Parathyroid adenoma (tissue), 2 donors: ENCODE results near the gene TUBB3.

Source experiments
- H2AFZ ChIP-seq: fragments of 300-600 bp; sonication (generic); one replicate; pipeline ENCODE4 v1.7.0; 2017; ENCODE audit warnings: antibody characterized with exemption, mild to moderate bottlenecking
- H3K27ac ChIP-seq: fragments of 300-600 bp; sonication (generic); one replicate; pipeline ENCODE4 v1.7.0; 2017
- H3K27me3 ChIP-seq: fragments of 300-600 bp; sonication (generic); one replicate; pipeline ENCODE4 v1.7.0; 2017; ENCODE audit warnings: low read length; ENCODE audit not compliant: control insufficient read depth, insufficient read depth
- H3K36me3 ChIP-seq: fragments of 300-600 bp; sonication (generic); one replicate; pipeline ENCODE4 v1.7.0; 2017; ENCODE audit warnings: low read length; ENCODE audit not compliant: control insufficient read depth, insufficient read depth
- H3K4me1 ChIP-seq: fragments of 300-600 bp; sonication (generic); one replicate; pipeline ENCODE4 v1.7.0; 2017; ENCODE audit warnings: control low read depth
- H3K4me2 ChIP-seq: fragments of 300-600 bp; sonication (generic); one replicate; pipeline ENCODE4 v1.7.0; 2017; ENCODE audit warnings: low read length
- H3K4me3 ChIP-seq: fragments of 300-600 bp; sonication (generic); one replicate; pipeline ENCODE4 v1.7.0; 2017; ENCODE audit warnings: low read depth, low read length
- H3K79me2 ChIP-seq: fragments of 300-600 bp; sonication (generic); one replicate; pipeline ENCODE4 v1.7.0; 2017; ENCODE audit warnings: control low read depth
- H3K9ac ChIP-seq: fragments of 300-600 bp; sonication (generic); one replicate; pipeline ENCODE4 v1.7.0; 2017; ENCODE audit warnings: mild to moderate bottlenecking
- H3K9me3 ChIP-seq: fragments of 300-600 bp; sonication (generic); one replicate; pipeline ENCODE4 v1.7.0; 2017; ENCODE audit warnings: low read length; ENCODE audit not compliant: control insufficient read depth
- TF ChIP-seq, protein P1 (sequence below): fragments of 300-600 bp; sonication (generic); IDR thresholded peaks from one replicate; pipeline ENCODE4 v1.7.0; 2017; ENCODE audit warnings: antibody characterized with exemption, mild to moderate bottlenecking
- donor health status: primary hyperparathyroidism.

Gene TUBB3

DNA sequence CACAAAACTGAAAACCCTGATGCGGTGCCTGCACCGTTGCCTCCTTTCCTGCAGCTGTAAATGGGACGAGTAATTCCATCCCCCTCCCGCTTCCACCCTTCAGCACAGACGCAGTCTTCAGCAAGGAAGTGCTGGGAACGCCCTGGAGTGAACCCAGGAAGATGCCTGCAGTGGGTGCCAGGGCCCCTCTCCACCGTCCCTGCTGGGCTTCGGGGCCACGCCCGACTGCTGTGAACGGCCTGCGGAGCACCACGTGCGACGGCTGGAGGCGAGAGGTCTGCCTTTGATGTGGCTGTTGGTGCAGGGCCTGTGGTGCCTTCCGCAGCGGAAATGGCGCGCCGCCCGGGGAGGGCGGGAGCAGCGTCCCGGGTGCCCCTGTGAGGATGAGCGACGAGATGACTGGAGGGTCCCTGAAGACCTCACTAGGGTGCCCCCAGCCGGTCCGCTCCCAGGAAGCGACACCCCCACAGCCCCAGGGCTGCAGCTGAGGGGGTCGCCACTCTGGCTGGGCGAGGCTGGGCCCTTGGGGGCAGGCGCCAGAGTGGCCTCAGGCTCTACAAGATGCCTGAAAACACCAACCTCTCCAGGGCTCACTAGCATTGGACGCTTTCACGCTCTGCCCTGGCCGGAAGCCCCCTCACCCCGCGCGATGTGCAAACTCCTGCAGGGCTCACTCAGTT is 5.2 kb upstream of the TUBB3 start:
- peak overlapping the region; percentile 65 for H2AFZ ChIP-seq
- H3K9me3 ChIP-seq = no peaks in the 10 kb centered on the region
- H3K4me3 ChIP-seq = no peak overlapping the region
- no peaks in the 10 kb centered on the region for H3K79me2 ChIP-seq
- no peak overlapping the region for H3K9ac ChIP-seq
- no peaks in the 10 kb centered on the region for H3K27me3 ChIP-seq
- peaks cover 8% of the 10 kb centered on the region for H3K4me1 ChIP-seq
- no peak overlapping the region for H3K27ac ChIP-seq
- H3K4me2 ChIP-seq = peak overlapping the region; percentile 40
- no peaks in the 10 kb centered on the region for H3K36me3 ChIP-seq
- TF ChIP-seq, protein P1, sequence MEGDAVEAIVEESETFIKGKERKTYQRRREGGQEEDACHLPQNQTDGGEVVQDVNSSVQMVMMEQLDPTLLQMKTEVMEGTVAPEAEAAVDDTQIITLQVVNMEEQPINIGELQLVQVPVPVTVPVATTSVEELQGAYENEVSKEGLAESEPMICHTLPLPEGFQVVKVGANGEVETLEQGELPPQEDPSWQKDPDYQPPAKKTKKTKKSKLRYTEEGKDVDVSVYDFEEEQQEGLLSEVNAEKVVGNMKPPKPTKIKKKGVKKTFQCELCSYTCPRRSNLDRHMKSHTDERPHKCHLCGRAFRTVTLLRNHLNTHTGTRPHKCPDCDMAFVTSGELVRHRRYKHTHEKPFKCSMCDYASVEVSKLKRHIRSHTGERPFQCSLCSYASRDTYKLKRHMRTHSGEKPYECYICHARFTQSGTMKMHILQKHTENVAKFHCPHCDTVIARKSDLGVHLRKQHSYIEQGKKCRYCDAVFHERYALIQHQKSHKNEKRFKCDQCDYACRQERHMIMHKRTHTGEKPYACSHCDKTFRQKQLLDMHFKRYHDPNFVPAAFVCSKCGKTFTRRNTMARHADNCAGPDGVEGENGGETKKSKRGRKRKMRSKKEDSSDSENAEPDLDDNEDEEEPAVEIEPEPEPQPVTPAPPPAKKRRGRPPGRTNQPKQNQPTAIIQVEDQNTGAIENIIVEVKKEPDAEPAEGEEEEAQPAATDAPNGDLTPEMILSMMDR = no peak

DNA sequence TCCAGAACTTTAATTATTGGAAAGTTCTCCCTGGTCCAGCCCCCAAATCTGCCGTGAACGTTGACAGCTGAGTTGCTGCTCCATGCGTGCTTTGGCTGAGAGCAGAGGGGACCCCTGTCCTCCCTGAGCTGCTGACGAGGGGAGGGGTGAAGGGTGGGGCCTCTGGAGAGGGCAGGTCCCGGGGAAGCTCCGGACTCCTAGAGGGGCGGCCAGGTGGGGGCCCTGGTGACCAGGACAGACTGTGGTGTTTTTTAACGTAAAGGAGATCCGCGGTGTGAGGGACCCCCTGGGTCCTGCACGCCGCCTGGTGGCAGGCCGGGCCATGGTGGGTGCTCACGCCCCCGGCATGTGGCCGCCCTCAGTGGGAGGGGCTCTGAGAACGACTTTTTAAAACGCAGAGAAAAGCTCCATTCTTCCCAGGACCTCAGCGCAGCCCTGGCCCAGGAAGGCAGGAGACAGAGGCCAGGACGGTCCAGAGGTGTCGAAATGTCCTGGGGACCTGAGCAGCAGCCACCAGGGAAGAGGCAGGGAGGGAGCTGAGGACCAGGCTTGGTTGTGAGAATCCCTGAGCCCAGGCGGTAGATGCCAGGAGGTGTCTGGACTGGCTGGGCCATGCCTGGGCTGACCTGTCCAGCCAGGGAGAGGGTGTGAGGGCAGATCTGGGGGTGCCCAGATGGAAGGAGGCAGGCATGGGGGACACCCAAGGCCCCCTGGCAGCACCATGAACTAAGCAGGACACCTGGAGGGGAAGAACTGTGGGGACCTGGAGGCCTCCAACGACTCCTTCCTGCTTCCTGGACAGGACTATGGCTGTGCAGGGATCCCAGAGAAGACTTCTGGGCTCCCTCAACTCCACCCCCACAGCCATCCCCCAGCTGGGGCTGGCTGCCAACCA is 4.4 kb upstream of the TUBB3 start, which contains the start of gene MC1R:
MC1R (plus strand) TSS at position 410 of the 895 bp plus-strand sequence; CDS start at position 807, 397 bp downstream.
- no peaks in the 10 kb centered on the region for H3K36me3 ChIP-seq
- peak within 1 kb of the TSS; percentile 40 for H3K4me2 ChIP-seq
- no peak within 1 kb of the TSS for H3K27ac ChIP-seq
- H2AFZ ChIP-seq = peak within 1 kb of the TSS; percentile 65
- no peaks in the 10 kb centered on the region for H3K9me3 ChIP-seq
- no peak within 1 kb of the TSS for H3K4me3 ChIP-seq
- H3K27me3 ChIP-seq = peaks cover 2% of the 10 kb centered on the region
- no peak within 1 kb of the TSS for H3K9ac ChIP-seq
- peaks cover 11% of the 10 kb centered on the region for H3K4me1 ChIP-seq
- TF ChIP-seq, protein P1 = peak; percentile 43
- H3K79me2 ChIP-seq = no peaks in the 10 kb centered on the region

DNA sequence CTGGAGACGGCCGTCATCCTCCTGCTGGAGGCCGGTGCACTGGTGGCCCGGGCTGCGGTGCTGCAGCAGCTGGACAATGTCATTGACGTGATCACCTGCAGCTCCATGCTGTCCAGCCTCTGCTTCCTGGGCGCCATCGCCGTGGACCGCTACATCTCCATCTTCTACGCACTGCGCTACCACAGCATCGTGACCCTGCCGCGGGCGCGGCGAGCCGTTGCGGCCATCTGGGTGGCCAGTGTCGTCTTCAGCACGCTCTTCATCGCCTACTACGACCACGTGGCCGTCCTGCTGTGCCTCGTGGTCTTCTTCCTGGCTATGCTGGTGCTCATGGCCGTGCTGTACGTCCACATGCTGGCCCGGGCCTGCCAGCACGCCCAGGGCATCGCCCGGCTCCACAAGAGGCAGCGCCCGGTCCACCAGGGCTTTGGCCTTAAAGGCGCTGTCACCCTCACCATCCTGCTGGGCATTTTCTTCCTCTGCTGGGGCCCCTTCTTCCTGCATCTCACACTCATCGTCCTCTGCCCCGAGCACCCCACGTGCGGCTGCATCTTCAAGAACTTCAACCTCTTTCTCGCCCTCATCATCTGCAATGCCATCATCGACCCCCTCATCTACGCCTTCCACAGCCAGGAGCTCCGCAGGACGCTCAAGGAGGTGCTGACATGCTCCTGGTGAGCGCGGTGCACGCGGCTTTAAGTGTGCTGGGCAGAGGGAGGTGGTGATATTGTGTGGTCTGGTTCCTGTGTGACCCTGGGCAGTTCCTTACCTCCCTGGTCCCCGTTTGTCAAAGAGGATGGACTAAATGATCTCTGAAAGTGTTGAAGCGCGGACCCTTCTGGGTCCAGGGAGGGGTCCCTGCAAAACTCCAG is 3.4 kb upstream of the TUBB3 start:
- no peak overlapping the region for H3K27ac ChIP-seq
- TF ChIP-seq, protein P1 = no peak
- no peaks in the 10 kb centered on the region for H3K9me3 ChIP-seq
- no peaks in the 10 kb centered on the region for H3K36me3 ChIP-seq
- no peak overlapping the region for H2AFZ ChIP-seq
- H3K79me2 ChIP-seq = no peaks in the 10 kb centered on the region
- H3K9ac ChIP-seq = no peak overlapping the region
- H3K4me1 ChIP-seq = peaks cover 15% of the 10 kb centered on the region
- H3K4me3 ChIP-seq = no peak overlapping the region
- H3K27me3 ChIP-seq = peaks cover 7% of the 10 kb centered on the region
- H3K4me2 ChIP-seq = no peak overlapping the region

DNA sequence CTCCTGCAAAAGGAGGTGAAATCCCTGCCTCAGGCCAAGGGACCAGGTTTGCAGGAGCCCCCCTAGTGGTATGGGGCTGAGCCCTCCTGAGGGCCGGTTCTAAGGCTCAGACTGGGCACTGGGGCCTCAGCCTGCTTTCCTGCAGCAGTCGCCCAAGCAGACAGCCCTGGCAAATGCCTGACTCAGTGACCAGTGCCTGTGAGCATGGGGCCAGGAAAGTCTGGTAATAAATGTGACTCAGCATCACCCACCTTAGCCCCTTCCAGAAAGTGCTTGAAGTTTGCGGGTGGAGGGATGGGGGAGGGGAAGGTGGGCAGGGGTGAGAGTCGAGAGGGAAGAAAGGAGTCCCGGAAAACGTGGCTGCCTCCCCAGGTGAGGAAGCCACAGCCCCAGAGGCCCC is 2.4 kb upstream of the TUBB3 start:
- Histone ChIP-seq H3K4me3 (no peak overlapping the region), H3K27me3 (peaks cover 7% of the 10 kb centered on the region), H3K36me3 (no peaks in the 10 kb centered on the region), H3K79me2 (no peaks in the 10 kb centered on the region), H2AFZ (no peak overlapping the region), H3K4me2 (no peak overlapping the region), H3K27ac (no peak overlapping the region), H3K9ac (no peak overlapping the region), H3K4me1 (peaks cover 15% of the 10 kb centered on the region), H3K9me3 (no peaks in the 10 kb centered on the region)
- TF ChIP-seq, protein P1 = no peak
